HG02798 (cell line): ENCODE data around the gene RRP15.

Source experiments
- ATAC-seq: cut with Tn5 transposase; IDR thresholded peaks from one replicate; pipeline ENCODE4 v1.9.1; 2021; ENCODE audit warnings: mild to moderate bottlenecking; ENCODE audit not compliant: unreplicated experiment, poor library complexity

Gene RRP15

GRCh38 chr1:218332416-218332815, 47.3 kb downstream of the RRP15 start:
- no peak for ATAC-seq

- ATAC-seq = peak; percentile 72
Observed at GRCh38 chr1:218336328-218336727, 51.2 kb downstream of the RRP15 start.

- no peak for ATAC-seq
Observed at GRCh38 chr1:218339267-218339831, 54.3 kb downstream of the RRP15 start.

DNA sequence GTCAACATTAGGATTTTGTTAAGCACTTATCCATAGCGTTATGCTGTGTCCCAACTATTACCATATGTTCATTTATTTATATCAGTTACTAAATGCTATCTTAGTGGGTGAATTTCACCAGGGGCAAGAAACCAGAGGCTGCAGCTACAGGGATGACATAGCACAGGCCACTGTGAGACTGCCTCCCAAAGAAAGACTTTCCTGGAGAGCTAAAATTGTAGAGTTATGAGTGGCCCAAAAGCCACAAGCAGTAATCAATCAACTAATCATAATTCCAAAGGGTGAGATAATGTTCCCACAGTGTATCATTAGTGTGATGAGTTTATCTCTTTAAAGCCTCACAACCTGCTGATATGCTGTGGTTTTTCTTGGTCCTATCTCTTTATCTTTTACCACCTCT, 56.2 kb downstream of the RRP15 start:
- no peak for ATAC-seq

GRCh38 chr1:218342091-218342490, 57.0 kb downstream of the RRP15 start:
- no peak for ATAC-seq

- ATAC-seq = peak; percentile 45
Observed at GRCh38 chr1:218344814-218345672, 60.0 kb downstream of the RRP15 start, which contains the start of gene TGFB2. TGFB2 (plus strand) TSS chr1:218345336; CDS start chr1:218346702, 1,366 bp downstream.

DNA sequence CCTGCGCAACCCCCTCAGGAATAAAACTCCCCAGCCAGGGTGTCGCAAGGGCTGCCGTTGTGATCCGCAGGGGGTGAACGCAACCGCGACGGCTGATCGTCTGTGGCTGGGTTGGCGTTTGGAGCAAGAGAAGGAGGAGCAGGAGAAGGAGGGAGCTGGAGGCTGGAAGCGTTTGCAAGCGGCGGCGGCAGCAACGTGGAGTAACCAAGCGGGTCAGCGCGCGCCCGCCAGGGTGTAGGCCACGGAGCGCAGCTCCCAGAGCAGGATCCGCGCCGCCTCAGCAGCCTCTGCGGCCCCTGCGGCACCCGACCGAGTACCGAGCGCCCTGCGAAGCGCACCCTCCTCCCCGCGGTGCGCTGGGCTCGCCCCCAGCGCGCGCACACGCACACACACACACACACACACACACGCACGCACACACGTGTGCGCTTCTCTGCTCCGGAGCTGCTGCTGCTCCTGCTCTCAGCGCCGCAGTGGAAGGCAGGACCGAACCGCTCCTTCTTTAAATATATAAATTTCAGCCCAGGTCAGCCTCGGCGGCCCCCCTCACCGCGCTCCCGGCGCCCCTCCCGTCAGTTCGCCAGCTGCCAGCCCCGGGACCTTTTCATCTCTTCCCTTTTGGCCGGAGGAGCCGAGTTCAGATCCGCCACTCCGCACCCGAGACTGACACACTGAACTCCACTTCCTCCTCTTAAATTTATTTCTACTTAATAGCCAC, 60.7 kb downstream of the RRP15 start:
- ATAC-seq = peak; percentile 64

DNA sequence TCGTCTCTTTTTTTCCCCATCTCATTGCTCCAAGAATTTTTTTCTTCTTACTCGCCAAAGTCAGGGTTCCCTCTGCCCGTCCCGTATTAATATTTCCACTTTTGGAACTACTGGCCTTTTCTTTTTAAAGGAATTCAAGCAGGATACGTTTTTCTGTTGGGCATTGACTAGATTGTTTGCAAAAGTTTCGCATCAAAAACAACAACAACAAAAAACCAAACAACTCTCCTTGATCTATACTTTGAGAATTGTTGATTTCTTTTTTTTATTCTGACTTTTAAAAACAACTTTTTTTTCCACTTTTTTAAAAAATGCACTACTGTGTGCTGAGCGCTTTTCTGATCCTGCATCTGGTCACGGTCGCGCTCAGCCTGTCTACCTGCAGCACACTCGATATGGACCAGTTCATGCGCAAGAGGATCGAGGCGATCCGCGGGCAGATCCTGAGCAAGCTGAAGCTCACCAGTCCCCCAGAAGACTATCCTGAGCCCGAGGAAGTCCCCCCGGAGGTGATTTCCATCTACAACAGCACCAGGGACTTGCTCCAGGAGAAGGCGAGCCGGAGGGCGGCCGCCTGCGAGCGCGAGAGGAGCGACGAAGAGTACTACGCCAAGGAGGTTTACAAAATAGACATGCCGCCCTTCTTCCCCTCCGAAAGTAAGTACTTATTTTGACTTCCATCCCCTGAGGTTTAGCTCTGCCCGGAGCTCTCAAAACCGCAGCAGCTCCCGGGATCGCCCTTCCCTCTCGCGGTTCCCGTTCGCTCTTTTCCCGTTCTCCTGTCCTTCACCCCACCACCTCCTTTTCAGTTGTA, 61.5 kb downstream of the RRP15 start:
- ATAC-seq = no peak

- no peak for ATAC-seq
Observed at GRCh38 chr1:218347336-218347722, 62.2 kb downstream of the RRP15 start.

DNA sequence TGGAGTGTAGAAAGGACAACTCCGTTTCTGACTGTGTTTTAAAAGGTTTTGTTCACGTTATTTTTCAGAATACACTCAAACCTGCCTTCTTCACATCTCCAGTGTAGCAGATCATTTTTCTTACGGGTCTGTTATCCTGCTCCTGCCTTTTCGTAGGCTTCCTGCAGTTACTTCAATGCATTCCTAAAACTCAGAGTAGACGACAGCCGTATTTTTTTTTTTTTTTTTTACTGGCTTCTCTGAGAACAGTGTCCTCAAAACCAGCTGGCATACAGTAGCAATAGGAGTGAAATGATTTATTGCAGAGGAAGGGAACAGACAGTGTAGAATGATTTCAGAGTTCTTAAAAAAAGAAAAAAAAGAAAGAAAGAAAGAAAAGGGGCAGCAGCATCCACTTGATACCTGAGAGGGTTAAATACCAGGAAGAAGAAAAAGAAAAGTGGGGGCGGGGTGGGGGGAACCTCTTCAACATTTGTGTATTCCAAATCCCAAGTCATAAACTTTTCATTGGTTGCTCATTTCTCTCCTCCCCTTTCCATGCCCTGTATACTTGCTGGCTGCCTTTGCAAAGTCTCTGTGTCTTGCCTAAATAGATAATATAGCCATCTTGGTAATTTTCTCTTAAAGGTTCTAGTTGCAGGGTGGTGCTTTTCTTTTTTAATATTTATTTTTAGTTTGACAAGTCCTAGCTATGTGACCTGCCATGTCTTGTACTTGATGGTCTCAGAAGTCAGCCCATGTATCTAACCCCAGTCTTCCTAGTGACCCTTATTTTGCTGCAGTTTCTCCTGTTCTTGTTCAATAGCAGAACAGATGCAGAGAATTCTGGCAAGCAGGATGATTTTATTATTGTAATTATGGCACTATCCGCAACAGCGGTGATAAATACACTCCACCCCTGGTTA, 62.9 kb downstream of the RRP15 start:
- ATAC-seq = no peak

- no peak for ATAC-seq
Observed at GRCh38 chr1:218348628-218349071, 63.6 kb downstream of the RRP15 start.

GRCh38 chr1:218349348-218350034, 64.4 kb downstream of the RRP15 start:
- ATAC-seq = no peak

DNA sequence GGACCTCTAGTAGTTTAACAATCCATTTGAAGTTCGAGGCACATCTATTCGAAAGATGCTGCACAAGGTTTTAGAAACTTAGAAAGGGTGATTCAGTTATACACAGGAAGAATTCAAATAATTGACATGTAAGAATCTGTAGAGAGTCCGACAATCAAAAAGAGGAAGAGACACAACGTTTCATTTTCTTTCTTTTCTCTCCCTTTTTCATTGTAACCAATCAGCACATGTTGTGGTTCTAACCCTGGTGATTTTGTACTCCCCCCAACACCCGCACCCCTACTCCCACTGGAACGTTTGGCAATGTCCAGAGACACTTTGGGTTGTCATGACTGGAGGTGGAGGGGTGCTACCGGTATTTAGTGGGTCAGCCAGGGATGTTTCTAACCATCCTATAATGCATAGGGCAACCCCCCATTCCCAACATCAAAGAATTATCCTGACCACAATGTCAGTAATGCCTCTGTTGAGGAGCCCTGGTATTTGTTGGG, 65.0 kb downstream of the RRP15 start:
- ATAC-seq = no peak

GRCh38 chr1:218350801-218351266, 65.7 kb downstream of the RRP15 start:
- ATAC-seq = no peak

DNA sequence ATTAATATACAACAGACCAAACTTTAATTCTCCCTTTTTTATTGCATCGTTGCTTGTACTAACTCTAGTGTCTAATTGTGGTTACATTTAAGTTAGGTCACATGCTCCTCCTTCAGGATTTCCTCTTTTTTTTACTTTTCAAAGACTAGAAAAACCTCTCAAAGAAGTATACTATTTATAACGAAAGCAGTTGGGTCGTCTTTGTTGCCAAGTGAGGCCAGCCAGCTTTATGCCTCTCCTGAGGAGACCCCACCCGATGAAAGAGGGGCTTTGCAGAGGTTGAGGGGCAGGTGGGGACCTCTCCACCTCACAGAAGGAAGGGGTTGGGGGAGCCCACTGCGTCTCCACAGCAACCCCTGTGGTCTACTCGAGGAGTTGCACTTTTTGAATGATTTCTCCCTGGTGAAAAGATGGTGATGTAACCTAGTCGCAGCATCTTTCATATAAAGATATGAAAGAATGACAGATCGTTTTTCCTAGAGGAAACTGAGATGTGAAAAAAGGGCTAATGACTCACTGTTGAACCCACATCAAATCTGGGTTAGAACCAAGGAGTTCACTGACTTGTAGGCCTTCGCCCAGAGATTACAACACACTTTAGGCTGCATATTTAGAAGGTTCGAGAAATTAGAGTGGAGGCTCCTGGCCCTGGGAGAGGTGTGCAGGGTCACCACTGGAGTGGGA, 66.4 kb downstream of the RRP15 start:
- ATAC-seq = peak; percentile 80

DNA sequence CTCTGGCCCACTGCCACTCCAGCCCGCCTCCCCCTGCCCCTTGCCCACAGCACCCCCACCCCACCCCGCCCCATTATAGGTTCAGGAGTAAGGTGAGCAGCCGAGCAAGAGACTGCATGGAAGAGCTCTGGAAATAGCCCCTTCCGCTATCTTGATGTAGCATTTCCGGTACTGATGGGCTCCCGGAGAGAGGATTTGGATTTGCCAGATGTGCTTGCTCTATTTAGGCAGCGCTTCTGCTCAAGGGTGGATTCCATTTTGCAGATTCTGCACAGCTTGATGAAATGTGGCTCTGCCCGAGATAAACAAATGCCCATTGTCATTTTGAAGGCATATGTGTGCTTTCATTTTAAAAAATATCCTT, 67.0 kb downstream of the RRP15 start:
- no peak for ATAC-seq

GRCh38 chr1:218353656-218354055, 68.6 kb downstream of the RRP15 start:
- ATAC-seq = no peak

DNA sequence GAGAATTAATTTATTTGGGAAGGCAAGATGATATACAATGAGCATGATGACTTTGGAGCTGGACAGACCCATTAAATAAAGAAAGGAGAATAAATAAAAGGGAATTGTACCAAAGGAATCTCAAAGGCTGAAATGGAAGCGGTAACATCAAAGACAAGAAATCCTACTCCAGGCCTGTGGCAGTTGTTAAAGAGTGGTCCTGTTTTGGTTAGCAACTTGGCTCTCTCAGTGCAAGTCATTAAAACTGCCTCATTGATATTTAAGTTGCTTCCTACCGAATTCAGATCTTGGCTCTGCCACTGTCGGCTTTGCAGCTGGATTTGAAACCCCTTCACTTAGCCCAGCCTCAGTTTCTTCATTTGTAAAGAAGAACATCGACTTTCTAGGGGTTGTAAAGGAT, 70.2 kb downstream of the RRP15 start:
- no peak for ATAC-seq
